GM12878 (cell line): Measurements from ENCODE around the gene NECAB3. TPM values are rescaled to one million over a fixed set of nuclear protein-coding genes. Genes with fewer than 3 reads are reported as not detected.

Experiments
- ATAC-seq: fragments of 200-7000 bp; cut with Tn5 transposase; 3 replicates; pipeline ENCODE4 v1.9.1; 2020; ENCODE audit warnings: mild to moderate bottlenecking, moderate library complexity
- BruUV-seq: library from RNA; stranded (reverse); fragments of 400-500 nt; replicated peaks from 2 replicates; lab custom pipeline; 2021; lab: Mats Ljungman, UMichigan
- CTCF ChIA-PET: fragments of 300-600 bp; sonication (Branson Sonifier 250); formaldehyde crosslinking; extraction: SDS; loops from one replicate; lab custom pipeline; 2021; ENCODE audit warnings: inconsistent platforms; lab: Yijun Ruan, JAX
- POLR2A ChIA-PET: fragments of 350-600 bp; formaldehyde crosslinking; extraction: SDS; loops from one replicate; lab custom pipeline; 2021; ENCODE audit warnings: inconsistent platforms; lab: Charles Lee
- RAD21 ChIA-PET: fragments of 300-600 bp; sonication (Branson Sonifier 250); formaldehyde crosslinking; loops from one replicate; lab custom pipeline; 2023; ENCODE audit warnings: antibody characterized with exemption; ENCODE audit not compliant: unreplicated experiment; lab: Charles Lee
- SMC1A ChIA-PET: fragments of 300-600 bp; sonication (Branson Sonifier 250); formaldehyde crosslinking; loops from one replicate; lab custom pipeline; 2023; ENCODE audit not compliant: unreplicated experiment, uncharacterized antibody; lab: Charles Lee
- DNase-seq: peaks from one replicate; pipeline ENCODE4 v3.0.0-alpha.2; 2011; ENCODE audit warnings: low read depth, low spot score
- FAIRE-seq: peaks from 3 replicates; lab custom pipeline; 2011; peaks lifted over from hg19 to GRCh38; lab: Jason Lieb, UNC
- H2AFZ ChIP-seq: 2 replicates; pipeline ENCODE4 v1.6.0; 2011; ENCODE audit warnings: low read depth, low read length, control low read depth; ENCODE audit not compliant: control insufficient read depth
- H3K27ac ChIP-seq: 2 replicates; pipeline ENCODE4 v1.5.1; 2011; ENCODE audit warnings: control low read depth; ENCODE audit not compliant: control insufficient read depth, insufficient read depth
- H3K27me3 ChIP-seq, 2 experiments: replicated peaks in 1 of 2; 2 replicates each; pipeline versions ENCODE4 v1.6.0 to v1.6.1; 2011; ENCODE audit warnings: low read length in 1 of 2; ENCODE audit not compliant: control insufficient read depth in 2 of 2, insufficient read depth in 2 of 2
- H3K36me3 ChIP-seq, 2 experiments: 2 replicates each; pipeline ENCODE4 v1.5.1; 2011; ENCODE audit warnings: low read length in 1 of 2; ENCODE audit not compliant: control insufficient read depth in 2 of 2, insufficient read depth in 2 of 2
- H3K4me1 ChIP-seq: 2 replicates; pipeline ENCODE4 v1.6.1; 2011; ENCODE audit warnings: mild to moderate bottlenecking, low read length, moderate library complexity, mixed read lengths; ENCODE audit not compliant: control insufficient read depth, insufficient read depth
- H3K4me2 ChIP-seq: 2 replicates; pipeline ENCODE4 v1.6.0; 2011; ENCODE audit warnings: control low read depth; ENCODE audit not compliant: control insufficient read depth, insufficient read depth
- H3K4me3 ChIP-seq: fragments of 200-600 bp; sonication (generic); 2 replicates; pipeline ENCODE4 v1.5.1; 2016
- H3K79me2 ChIP-seq: 2 replicates; pipeline ENCODE4 v1.6.0; 2011; ENCODE audit warnings: low read length; ENCODE audit not compliant: control insufficient read depth, insufficient read depth
- H3K9ac ChIP-seq: 2 replicates; pipeline ENCODE4 v1.8.0; 2011; ENCODE audit warnings: low read length, control low read depth, mixed read lengths; ENCODE audit not compliant: control insufficient read depth, insufficient read depth
- H3K9me3 ChIP-seq: replicated peaks from 3 replicates; pipeline ENCODE4 v1.5.1; 2011; ENCODE audit warnings: mild to moderate bottlenecking, low read length; ENCODE audit not compliant: control insufficient read depth, insufficient read depth
- H4K20me1 ChIP-seq: 2 replicates; pipeline ENCODE4 v1.6.0; 2011; ENCODE audit not compliant: control insufficient read depth, insufficient read depth
- BRCA1 ChIP-seq: IDR thresholded peaks from 2 replicates; pipeline ENCODE4 v1.6.1; 2011; ENCODE audit warnings: low read depth, low read length, improper control_type of control experiment
- IKZF1 ChIP-seq: fragments of 450-650 bp; conservative IDR thresholded peaks from 2 replicates; pipeline ENCODE4 v1.6.1; 2017; ENCODE audit warnings: antibody characterized with exemption, mild to moderate bottlenecking
- KDM1A ChIP-seq: fragments of 200-600 bp; sonication (generic); IDR thresholded peaks from 2 replicates; pipeline ENCODE4 v1.6.1; 2016; ENCODE audit warnings: borderline replicate concordance
- NFYA ChIP-seq: IDR thresholded peaks from 2 replicates; pipeline ENCODE4 v1.6.1; 2011; ENCODE audit warnings: low read depth, mild to moderate bottlenecking, low read length, improper control_type of control experiment, borderline replicate concordance
- NRF1 ChIP-seq: conservative IDR thresholded peaks from 2 replicates; pipeline ENCODE4 v1.6.1; 2011; ENCODE audit warnings: mild to moderate bottlenecking, low read depth, low read length, improper control_type of control experiment
- RFX5 ChIP-seq: IDR thresholded peaks from 2 replicates; pipeline ENCODE4 v1.6.1; 2011; ENCODE audit warnings: low read depth, low read length, improper control_type of control experiment
- RUNX3 ChIP-seq: IDR thresholded peaks from 2 replicates; pipeline ENCODE4 v1.6.1; 2012; ENCODE audit warnings: low read length, inconsistent platforms
- SREBF1 ChIP-seq: IDR thresholded peaks from 2 replicates; pipeline ENCODE4 v1.6.1; 2012; ENCODE audit warnings: mild to moderate bottlenecking, low read length
- TCF7 ChIP-seq: IDR thresholded peaks from 2 replicates; pipeline ENCODE4 v1.6.1; 2014; ENCODE audit warnings: antibody characterized with exemption, borderline replicate concordance
- ZNF384 ChIP-seq: IDR thresholded peaks from 2 replicates; pipeline ENCODE4 v1.6.1; 2012; ENCODE audit warnings: low read depth, mild to moderate bottlenecking, low read length, improper control_type of control experiment, borderline replicate concordance
- ZZZ3 ChIP-seq: IDR thresholded peaks from 2 replicates; pipeline ENCODE4 v1.6.1; 2011; ENCODE audit warnings: low read depth; ENCODE audit not compliant: control insufficient read depth, insufficient read length
- WGBS: methylation state at CpG from one replicate; pipeline ENCODE4 v1.1.6; 2016; ENCODE audit warnings: low lambda C conversion rate; ENCODE audit not compliant: insufficient replicate concordance, insufficient coverage; ENCODE audit errors: missing lambda C conversion rate; 5-methylcytosine and 5-hydroxymethylcytosine counted together
- in situ Hi-C: fragments of 300-500 bp; cut with MboI; formaldehyde crosslinking; loops from 9 replicates; pipeline ENCODE4 v1.14.3; 2018; ENCODE audit warnings: mixed read lengths
- intact Hi-C: fragments of 100-400 bp; cut with micrococcal nuclease; formaldehyde crosslinking; loops from one replicate; pipeline ENCODE4 v1.14.2; 2022; ENCODE audit not compliant: unreplicated experiment
- polyA plus RNA-seq, 11 experiments: library from polyadenylated mRNA; depleted of rRNA in 4 of 11; unstranded in 6 of 11; stranded (reverse) in 5 of 11; fragments of >200 nt; fragmentation: Nextera tagmentation in 4 of 11; fragmentation: Illumina TruSeq in 1 of 11; extraction: Ambion mirVana in 4 of 11; extraction: Trizol in 1 of 11; gene quantifications; 1 replicate in 1 of 11; 2 replicates in 10 of 11; pipeline versions ENCODE4 v1.2.1 to v1.2.3, GENCODE V29; 2011 to 2016; ENCODE audit warnings: inconsistent platforms in 2 of 11, missing spikeins in 2 of 11, low read depth in 1 of 11
- total RNA-seq, 4 experiments: library from RNA; depleted of rRNA in 3 of 4; stranded (reverse); fragments of >200 nt in 3 of 4; fragmentation: Illumina TruSeq in 1 of 4; extraction: Trizol in 1 of 4; gene quantifications; 2 replicates each; pipeline versions ENCODE4 v1.2.1 to v1.2.3, GENCODE V29; 2013 to 2021
- TF ChIP-seq, protein P1 (sequence below): fragments of 450-650 bp; IDR thresholded peaks from 2 replicates; pipeline ENCODE4 v1.6.1; 2017; ENCODE audit warnings: mild to moderate bottlenecking, moderate library complexity
- TF ChIP-seq, protein P2 (sequence below): fragments of 450-650 bp; IDR thresholded peaks from 2 replicates; pipeline ENCODE4 v1.6.1; 2018; ENCODE audit warnings: mild to moderate bottlenecking, low read depth, moderate library complexity; ENCODE audit not compliant: partially characterized antibody
- TF ChIP-seq, protein P3 (sequence below): fragments of 450-650 bp; IDR thresholded peaks from 2 replicates; pipeline ENCODE4 v1.6.1; 2016; ENCODE audit warnings: mild to moderate bottlenecking
- TF ChIP-seq, protein P4 (sequence below): IDR thresholded peaks from 2 replicates; pipeline ENCODE4 v1.6.1; 2012; ENCODE audit warnings: low read depth, low read length, improper control_type of control experiment

The NECAB3 gene
- total and polyA plus RNA-seq, 10 of the 15 experiments (the other 5 are each of a cell fraction or from before 2014, with no cell fraction given): 0.21 to 17.0 (median 7.2) TPM

DNA sequence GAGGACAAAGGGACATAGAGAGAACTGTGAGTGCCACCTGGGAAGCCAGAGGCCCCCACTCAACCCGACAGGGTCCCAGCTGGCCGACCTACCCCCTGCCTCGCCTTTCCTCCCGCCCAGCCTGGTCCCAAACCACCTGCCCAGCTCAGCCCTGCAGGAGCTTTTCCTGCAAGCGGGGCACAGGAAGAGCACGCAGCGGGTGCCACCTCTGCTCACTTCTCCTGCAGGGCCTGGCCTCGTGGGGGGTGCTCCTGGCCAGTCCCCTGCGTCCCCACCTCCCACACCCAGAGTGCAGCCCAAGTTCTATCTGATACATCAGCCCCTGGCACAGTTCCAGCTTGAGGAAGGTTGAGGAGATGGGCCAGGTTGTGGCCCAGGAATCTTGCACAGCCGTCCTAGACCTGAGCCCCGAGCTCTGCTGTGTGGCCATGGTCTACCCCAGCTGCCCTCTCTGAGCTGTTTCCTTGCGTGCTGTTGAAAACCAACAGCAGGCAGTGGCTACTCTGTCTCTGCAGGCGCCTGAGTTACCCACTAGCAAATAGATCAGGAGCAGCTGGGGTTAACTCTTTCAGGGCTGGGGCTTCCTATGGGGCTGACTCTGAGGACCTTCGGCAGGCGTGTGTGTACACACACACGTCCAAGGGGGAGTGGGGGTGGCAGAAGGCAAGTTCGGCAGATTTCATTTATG, 1.7 kb downstream of the NECAB3 start:
- H3K4me3 ChIP-seq: no peak overlapping the region
- H3K27ac ChIP-seq: no peak overlapping the region

More for the DNA sequence above, 1.7 kb downstream of the NECAB3 start:
- no peak for DNase-seq
- ATAC-seq: no peak
- BruUV-seq: no TSS peak
- in situ Hi-C loops (no loop called here), intact Hi-C loops (no loop called here)
- H3K4me1 ChIP-seq: peaks cover 17% of the 10 kb centered on the region
- no peak overlapping the region; the same call in 1 of the 2 replicates for H3K4me2 ChIP-seq
- H3K9ac ChIP-seq: no peak overlapping the region
- peaks cover 4% of the 10 kb centered on the region; the same call in 1 of the 2 replicates for H4K20me1 ChIP-seq
- SMC1A ChIA-PET: no interaction called here
- H3K9me3 ChIP-seq: no peaks in the 10 kb centered on the region
- H2AFZ ChIP-seq: no peak overlapping the region
- H3K36me3 ChIP-seq: peaks cover 0 to 1% of the 10 kb centered on the region in 2 experiments; a peak in 3 of 4 replicates
- FAIRE-seq: no peak
- RAD21 ChIA-PET: no interaction called here
- CTCF ChIA-PET: no interaction called here
- WGBS: 82% methylated on average over 17 of the region's 17 CpGs
- TF ChIP-seq SREBF1: no peak
- no peak for TF ChIP-seq BRCA1
- TF ChIP-seq RFX5: no peak
- TF ChIP-seq NFYA: no peak
- TF ChIP-seq, protein P1, sequence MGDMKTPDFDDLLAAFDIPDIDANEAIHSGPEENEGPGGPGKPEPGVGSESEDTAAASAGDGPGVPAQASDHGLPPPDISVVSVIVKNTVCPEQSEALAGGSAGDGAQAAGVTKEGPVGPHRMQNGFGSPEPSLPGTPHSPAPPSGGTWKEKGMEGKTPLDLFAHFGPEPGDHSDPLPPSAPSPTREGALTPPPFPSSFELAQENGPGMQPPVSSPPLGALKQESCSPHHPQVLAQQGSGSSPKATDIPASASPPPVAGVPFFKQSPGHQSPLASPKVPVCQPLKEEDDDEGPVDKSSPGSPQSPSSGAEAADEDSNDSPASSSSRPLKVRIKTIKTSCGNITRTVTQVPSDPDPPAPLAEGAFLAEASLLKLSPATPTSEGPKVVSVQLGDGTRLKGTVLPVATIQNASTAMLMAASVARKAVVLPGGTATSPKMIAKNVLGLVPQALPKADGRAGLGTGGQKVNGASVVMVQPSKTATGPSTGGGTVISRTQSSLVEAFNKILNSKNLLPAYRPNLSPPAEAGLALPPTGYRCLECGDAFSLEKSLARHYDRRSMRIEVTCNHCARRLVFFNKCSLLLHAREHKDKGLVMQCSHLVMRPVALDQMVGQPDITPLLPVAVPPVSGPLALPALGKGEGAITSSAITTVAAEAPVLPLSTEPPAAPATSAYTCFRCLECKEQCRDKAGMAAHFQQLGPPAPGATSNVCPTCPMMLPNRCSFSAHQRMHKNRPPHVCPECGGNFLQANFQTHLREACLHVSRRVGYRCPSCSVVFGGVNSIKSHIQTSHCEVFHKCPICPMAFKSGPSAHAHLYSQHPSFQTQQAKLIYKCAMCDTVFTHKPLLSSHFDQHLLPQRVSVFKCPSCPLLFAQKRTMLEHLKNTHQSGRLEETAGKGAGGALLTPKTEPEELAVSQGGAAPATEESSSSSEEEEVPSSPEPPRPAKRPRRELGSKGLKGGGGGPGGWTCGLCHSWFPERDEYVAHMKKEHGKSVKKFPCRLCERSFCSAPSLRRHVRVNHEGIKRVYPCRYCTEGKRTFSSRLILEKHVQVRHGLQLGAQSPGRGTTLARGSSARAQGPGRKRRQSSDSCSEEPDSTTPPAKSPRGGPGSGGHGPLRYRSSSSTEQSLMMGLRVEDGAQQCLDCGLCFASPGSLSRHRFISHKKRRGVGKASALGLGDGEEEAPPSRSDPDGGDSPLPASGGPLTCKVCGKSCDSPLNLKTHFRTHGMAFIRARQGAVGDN: no peak
- TF ChIP-seq ZNF384: no peak
- TF ChIP-seq ZZZ3: no peak
- TF ChIP-seq NRF1: no peak
- TF ChIP-seq, protein P2, sequence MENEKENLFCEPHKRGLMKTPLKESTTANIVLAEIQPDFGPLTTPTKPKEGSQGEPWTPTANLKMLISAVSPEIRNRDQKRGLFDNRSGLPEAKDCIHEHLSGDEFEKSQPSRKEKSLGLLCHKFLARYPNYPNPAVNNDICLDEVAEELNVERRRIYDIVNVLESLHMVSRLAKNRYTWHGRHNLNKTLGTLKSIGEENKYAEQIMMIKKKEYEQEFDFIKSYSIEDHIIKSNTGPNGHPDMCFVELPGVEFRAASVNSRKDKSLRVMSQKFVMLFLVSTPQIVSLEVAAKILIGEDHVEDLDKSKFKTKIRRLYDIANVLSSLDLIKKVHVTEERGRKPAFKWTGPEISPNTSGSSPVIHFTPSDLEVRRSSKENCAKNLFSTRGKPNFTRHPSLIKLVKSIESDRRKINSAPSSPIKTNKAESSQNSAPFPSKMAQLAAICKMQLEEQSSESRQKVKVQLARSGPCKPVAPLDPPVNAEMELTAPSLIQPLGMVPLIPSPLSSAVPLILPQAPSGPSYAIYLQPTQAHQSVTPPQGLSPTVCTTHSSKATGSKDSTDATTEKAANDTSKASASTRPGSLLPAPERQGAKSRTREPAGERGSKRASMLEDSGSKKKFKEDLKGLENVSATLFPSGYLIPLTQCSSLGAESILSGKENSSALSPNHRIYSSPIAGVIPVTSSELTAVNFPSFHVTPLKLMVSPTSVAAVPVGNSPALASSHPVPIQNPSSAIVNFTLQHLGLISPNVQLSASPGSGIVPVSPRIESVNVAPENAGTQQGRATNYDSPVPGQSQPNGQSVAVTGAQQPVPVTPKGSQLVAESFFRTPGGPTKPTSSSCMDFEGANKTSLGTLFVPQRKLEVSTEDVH: no peak
- no peak for TF ChIP-seq KDM1A
- TF ChIP-seq RUNX3: no peak
- no peak for TF ChIP-seq IKZF1
- no peak for TF ChIP-seq TCF7
- TF ChIP-seq, protein P3, sequence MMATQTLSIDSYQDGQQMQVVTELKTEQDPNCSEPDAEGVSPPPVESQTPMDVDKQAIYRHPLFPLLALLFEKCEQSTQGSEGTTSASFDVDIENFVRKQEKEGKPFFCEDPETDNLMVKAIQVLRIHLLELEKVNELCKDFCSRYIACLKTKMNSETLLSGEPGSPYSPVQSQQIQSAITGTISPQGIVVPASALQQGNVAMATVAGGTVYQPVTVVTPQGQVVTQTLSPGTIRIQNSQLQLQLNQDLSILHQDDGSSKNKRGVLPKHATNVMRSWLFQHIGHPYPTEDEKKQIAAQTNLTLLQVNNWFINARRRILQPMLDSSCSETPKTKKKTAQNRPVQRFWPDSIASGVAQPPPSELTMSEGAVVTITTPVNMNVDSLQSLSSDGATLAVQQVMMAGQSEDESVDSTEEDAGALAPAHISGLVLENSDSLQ: no peak
- TF ChIP-seq, protein P4, sequence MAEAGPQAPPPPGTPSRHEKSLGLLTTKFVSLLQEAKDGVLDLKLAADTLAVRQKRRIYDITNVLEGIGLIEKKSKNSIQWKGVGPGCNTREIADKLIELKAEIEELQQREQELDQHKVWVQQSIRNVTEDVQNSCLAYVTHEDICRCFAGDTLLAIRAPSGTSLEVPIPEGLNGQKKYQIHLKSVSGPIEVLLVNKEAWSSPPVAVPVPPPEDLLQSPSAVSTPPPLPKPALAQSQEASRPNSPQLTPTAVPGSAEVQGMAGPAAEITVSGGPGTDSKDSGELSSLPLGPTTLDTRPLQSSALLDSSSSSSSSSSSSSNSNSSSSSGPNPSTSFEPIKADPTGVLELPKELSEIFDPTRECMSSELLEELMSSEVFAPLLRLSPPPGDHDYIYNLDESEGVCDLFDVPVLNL: no peak
- H3K79me2 ChIP-seq: peaks cover 2% of the 10 kb centered on the region
- POLR2A ChIA-PET: interaction anchor here (1.0 kb wide), 1 partner anchor 13 kb away, joined by 3 read pairs; no protein-coding TSS in a partner anchor
- no peaks in the 10 kb centered on the region for H3K27me3 ChIP-seq
